NCI-H460 (cell line): ENCODE results near the gene CABP5. TPM values are rescaled to one million over a fixed set of nuclear protein-coding genes. Genes with fewer than 3 reads are reported as not detected.

ENCODE experiments used
- total RNA-seq: library from RNA; depleted of rRNA; stranded (reverse); fragments of >200 nt; shearing (Covaris generic); gene quantifications from 2 replicates; pipeline ENCODE4 v1.2.3, GENCODE V29; 2014; rRNA removed

The CABP5 gene
- total RNA-seq, 1 experiment from 2014 or later: not detected

Other genes with a start within 250 kb of the CABP5 start
- gene TPRX1, start 239.5 kb downstream of the CABP5 start, total RNA-seq: not detected in 2 replicates
- not detected in 2 replicates for gene CRX, start 222.1 kb downstream of the CABP5 start, total RNA-seq
- gene TPRX2, start 184.8 kb downstream of the CABP5 start, total RNA-seq: not detected in 2 replicates
- not detected in 2 replicates for gene SULT2A1, start 157.8 kb downstream of the CABP5 start, total RNA-seq
- gene BSPH1, start 51.9 kb downstream of the CABP5 start, total RNA-seq: not detected in 2 replicates
- gene ELSPBP1, start 49.4 kb downstream of the CABP5 start, total RNA-seq: not detected in 2 replicates
- 0.42 and 0.61 TPM in 2 replicates for gene PLA2G4C, start 66.7 kb upstream of the CABP5 start, total RNA-seq
- 22.5 and 25.9 TPM in 2 replicates for gene LIG1, start 126.3 kb upstream of the CABP5 start, total RNA-seq
- 1.3 and 1.5 TPM in 2 replicates for gene ZSWIM9, start 126.6 kb upstream of the CABP5 start, total RNA-seq
- 25.6 and 25.8 TPM in 2 replicates for gene CARD8, start 211.8 kb upstream of the CABP5 start, total RNA-seq
- 3.3 and 3.7 TPM in 2 replicates for gene ZNF114, start 226.0 kb upstream of the CABP5 start, total RNA-seq